MCF 10A (cell line): ENCODE data around the gene FOXN3. TPM values are rescaled to one million over a fixed set of nuclear protein-coding genes. Genes with fewer than 3 reads are reported as not detected.

Source experiments
- BruUV-seq: library from RNA; stranded (reverse); fragments of 400-500 nt; replicated peaks from 2 replicates; lab custom pipeline; 2021; lab: Mats Ljungman, UMichigan
- CTCF ChIA-PET: fragments of 300-600 bp; sonication (Branson Sonifier 250); formaldehyde crosslinking; extraction: SDS; loops from one replicate; lab custom pipeline; 2021; ENCODE audit warnings: antibody characterized with exemption, inconsistent platforms; lab: Yijun Ruan, JAX
- POLR2A ChIA-PET: fragments of 300-600, 350-650 bp; sonication (Branson Sonifier 250); formaldehyde crosslinking; extraction: SDS; loops from one replicate; lab custom pipeline; 2020; ENCODE audit warnings: antibody characterized with exemption, inconsistent platforms; lab: Yijun Ruan, JAX
- DNase-seq: peaks from one replicate; pipeline ENCODE4 v3.0.0-alpha.2; 2018; ENCODE audit not compliant: unreplicated experiment
- H3K27ac Mint-ChIP-seq: one replicate; pipeline ENCODE4 v1.8.0; 2022; ENCODE audit warnings: mild to moderate bottlenecking, low read depth, mixed read lengths; ENCODE audit not compliant: unreplicated experiment
- H3K27me3 Mint-ChIP-seq: one replicate; pipeline ENCODE4 v1.8.0; 2022; ENCODE audit warnings: mixed read lengths; ENCODE audit not compliant: insufficient read depth, unreplicated experiment
- H3K36me3 Mint-ChIP-seq: one replicate; pipeline ENCODE4 v1.8.0; 2022; ENCODE audit warnings: mild to moderate bottlenecking, moderate library complexity, mixed read lengths; ENCODE audit not compliant: insufficient read depth, unreplicated experiment
- H3K4me1 Mint-ChIP-seq: one replicate; pipeline ENCODE4 v1.8.0; 2022; ENCODE audit warnings: mixed read lengths; ENCODE audit not compliant: insufficient read depth, unreplicated experiment
- H3K4me3 Mint-ChIP-seq: one replicate; pipeline ENCODE4 v1.8.0; 2022; ENCODE audit warnings: mild to moderate bottlenecking, moderate library complexity, mixed read lengths; ENCODE audit not compliant: unreplicated experiment
- H3K9me3 Mint-ChIP-seq: one replicate; pipeline ENCODE4 v1.8.0; 2022; ENCODE audit warnings: mixed read lengths; ENCODE audit not compliant: unreplicated experiment
- CTCF ChIP-seq: fragments of 200-600 bp; IDR thresholded peaks from one replicate; pipeline ENCODE4 v1.8.0; 2022; ENCODE audit warnings: antibody characterized with exemption, mild to moderate bottlenecking; ENCODE audit not compliant: unreplicated experiment
- intact Hi-C: fragments of 100-400 bp; cut with micrococcal nuclease; formaldehyde crosslinking; loops from 2 replicates; pipeline ENCODE4 v1.14.1; 2022
- total RNA-seq: library from RNA; stranded (reverse); gene quantifications from 2 replicates; pipeline ENCODE4 v1.2.3, GENCODE V29; 2022

The FOXN3 gene
- total RNA-seq, 1 experiment from 2014 or later, result 27.1 TPM

GRCh38 chr14:89228921-89229639 is 188.0 kb downstream of the FOXN3 start:
- H3K27ac Mint-ChIP-seq, result no peak overlapping the region
- ChIA-PET CTCF (no interaction called here), POLR2A (interaction anchor here (0.5 to 0.7 kb wide), 2 partner anchors 9 to 34 kb away, joined by 3 to 6 read pairs; no protein-coding TSS in a partner anchor)
- no peaks in the 10 kb centered on the region for H3K27me3 Mint-ChIP-seq
- no TSS peak for BruUV-seq
- H3K4me1 Mint-ChIP-seq, result no peaks in the 10 kb centered on the region
- TF ChIP-seq CTCF, result no peak
- no peaks in the 10 kb centered on the region for H3K36me3 Mint-ChIP-seq
- DNase-seq, result no peak
- no peak overlapping the region for H3K4me3 Mint-ChIP-seq
- intact Hi-C loops, result no loop called here
- H3K9me3 Mint-ChIP-seq, result no peaks in the 10 kb centered on the region

DNA sequence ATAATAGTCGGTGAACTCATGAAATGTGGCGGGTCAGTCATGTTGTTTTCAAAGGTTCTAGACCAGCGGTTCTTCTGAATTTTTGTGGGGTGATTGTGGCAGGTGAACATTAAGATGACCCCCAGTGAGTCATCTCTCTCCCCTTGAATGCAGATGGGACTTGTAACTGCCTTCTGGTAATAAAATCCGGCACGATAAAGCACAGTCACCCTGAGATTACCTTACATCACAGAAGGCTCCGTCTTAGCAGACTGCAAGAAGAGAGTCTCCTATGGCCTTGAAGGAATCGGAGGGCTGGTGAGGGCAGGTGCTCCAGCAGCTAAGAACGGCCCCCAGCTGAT is 189.6 kb downstream of the FOXN3 start:
- CTCF ChIA-PET, result no interaction called here
- no peak for DNase-seq
- POLR2A ChIA-PET, result interaction anchor here (0.6 to 1.1 kb wide), 2 partner anchors 18 to 36 kb away, joined by 3 to 4 read pairs; no protein-coding TSS in a partner anchor
- Mint-ChIP-seq H3K27me3 (no peaks in the 10 kb centered on the region), H3K36me3 (no peaks in the 10 kb centered on the region), H3K4me3 (no peak overlapping the region), H3K9me3 (no peaks in the 10 kb centered on the region), H3K4me1 (no peaks in the 10 kb centered on the region), H3K27ac (no peak overlapping the region)
- no TSS peak for BruUV-seq
- intact Hi-C loops, result no loop called here
- TF ChIP-seq CTCF, result no peak

GRCh38 chr14:89226801-89227495 is 190.1 kb downstream of the FOXN3 start:
- POLR2A ChIA-PET, result interaction anchor here (0.6 kb wide), 1 partner anchor 19 kb away, joined by 4 read pairs; no protein-coding TSS in a partner anchor
- H3K27ac Mint-ChIP-seq, result no peak overlapping the region
- intact Hi-C loops, result no loop called here

More at GRCh38 chr14:89226801-89227495, 190.1 kb downstream of the FOXN3 start:
- CTCF ChIA-PET, result interaction anchor here (0.6 kb wide), 1 partner anchor 148 kb away, joined by 4 read pairs; no protein-coding TSS in a partner anchor
- Mint-ChIP-seq H3K9me3 (no peaks in the 10 kb centered on the region), H3K4me1 (no peaks in the 10 kb centered on the region), H3K4me3 (no peak overlapping the region), H3K27me3 (no peaks in the 10 kb centered on the region), H3K36me3 (no peaks in the 10 kb centered on the region)
- no TSS peak for BruUV-seq
- no peak for DNase-seq
- TF ChIP-seq CTCF, result no peak
